Neural crest cell (in vitro differentiated cells): ENCODE results near the gene PRKG1. TPM values are rescaled to one million over a fixed set of nuclear protein-coding genes. Genes with fewer than 3 reads are reported as not detected.

Source experiments
- DNase-seq: peaks from one replicate; pipeline ENCODE4 v3.0.0; 2021; ENCODE audit warnings: low read depth, mixed read lengths, low spot score
- H3K27ac Mint-ChIP-seq: one replicate; pipeline ENCODE4 v1.8.0; 2021; ENCODE audit warnings: mild to moderate bottlenecking, mixed read lengths; ENCODE audit not compliant: unreplicated experiment
- H3K27me3 Mint-ChIP-seq: 2 replicates; pipeline ENCODE4 v1.8.0; 2021; ENCODE audit warnings: low read depth, mild to moderate bottlenecking, mixed read lengths
- H3K36me3 Mint-ChIP-seq: 2 replicates; pipeline ENCODE4 v1.8.0; 2021; ENCODE audit warnings: low read depth, mild to moderate bottlenecking, mixed read lengths
- H3K4me1 Mint-ChIP-seq: 2 replicates; pipeline ENCODE4 v1.8.0; 2021; ENCODE audit warnings: mixed read lengths
- H3K4me3 Mint-ChIP-seq: one replicate; pipeline ENCODE4 v1.8.0; 2021; ENCODE audit warnings: mild to moderate bottlenecking, mixed read lengths
- H3K9me3 Mint-ChIP-seq: 2 replicates; pipeline ENCODE4 v1.8.0; 2021; ENCODE audit warnings: mixed read lengths
- CTCF ChIP-seq: fragments of 200-600 bp; sonication (generic); conservative IDR thresholded peaks from 2 replicates; pipeline ENCODE4 v1.5.0; 2021; ENCODE audit warnings: antibody characterized with exemption, mild to moderate bottlenecking
- total RNA-seq: library from RNA; stranded (reverse); gene quantifications from 2 replicates; pipeline ENCODE4 v1.2.1, GENCODE V29; 2021

Gene PRKG1
- total RNA-seq, 1 donor from 2014 or later: 4.4 TPM

- no peaks in the 10 kb centered on the region for H3K36me3 Mint-ChIP-seq
Measured at GRCh38 chr10:51113007-51113406, 38.7 kb downstream of the PRKG1 start.

GRCh38 chr10:51117053-51117660 lies 42.9 kb downstream of the PRKG1 start:
- Mint-ChIP-seq H3K36me3 (no peaks in the 10 kb centered on the region), H3K27ac (no peak overlapping the region), H3K27me3 (no peaks in the 10 kb centered on the region), H3K9me3 (no peaks in the 10 kb centered on the region), H3K4me1 (no peaks in the 10 kb centered on the region), H3K4me3 (no peak overlapping the region)
- DNase-seq: no peak
- TF ChIP-seq CTCF: no peak

More at GRCh38 chr10:51113007-51113406, 38.7 kb downstream of the PRKG1 start:
- Mint-ChIP-seq H3K4me1 (no peaks in the 10 kb centered on the region), H3K27me3 (no peaks in the 10 kb centered on the region), H3K9me3 (no peaks in the 10 kb centered on the region), H3K4me3 (no peak overlapping the region), H3K27ac (no peak overlapping the region)
- no peak for DNase-seq
- TF ChIP-seq CTCF: no peak

- peaks cover 1% of the 10 kb centered on the region for H3K9me3 Mint-ChIP-seq
- no peaks in the 10 kb centered on the region for H3K27me3 Mint-ChIP-seq
- no peak for TF ChIP-seq CTCF
- no peak for DNase-seq
- no peaks in the 10 kb centered on the region for H3K4me1 Mint-ChIP-seq
- no peak overlapping the region for H3K4me3 Mint-ChIP-seq
- H3K27ac Mint-ChIP-seq: no peak overlapping the region
- no peaks in the 10 kb centered on the region for H3K36me3 Mint-ChIP-seq
Measured at GRCh38 chr10:51117794-51118193, 43.5 kb downstream of the PRKG1 start.

GRCh38 chr10:51119441-51119840 lies 45.2 kb downstream of the PRKG1 start:
- no peaks in the 10 kb centered on the region for H3K27me3 Mint-ChIP-seq
- H3K27ac Mint-ChIP-seq: no peak overlapping the region
- peaks cover 7% of the 10 kb centered on the region for H3K9me3 Mint-ChIP-seq

GRCh38 chr10:51121861-51122260 lies 47.6 kb downstream of the PRKG1 start:
- H3K27ac Mint-ChIP-seq: no peak overlapping the region
- H3K27me3 Mint-ChIP-seq: no peaks in the 10 kb centered on the region
- no peak overlapping the region for H3K4me3 Mint-ChIP-seq
- H3K4me1 Mint-ChIP-seq: no peaks in the 10 kb centered on the region
- H3K36me3 Mint-ChIP-seq: peaks cover 4% of the 10 kb centered on the region
- peaks cover 10% of the 10 kb centered on the region for H3K9me3 Mint-ChIP-seq
- no peak for DNase-seq
- no peak for TF ChIP-seq CTCF

More at GRCh38 chr10:51119441-51119840, 45.2 kb downstream of the PRKG1 start:
- H3K36me3 Mint-ChIP-seq: peaks cover 4% of the 10 kb centered on the region
- no peak for TF ChIP-seq CTCF
- H3K4me1 Mint-ChIP-seq: no peaks in the 10 kb centered on the region
- no peak overlapping the region for H3K4me3 Mint-ChIP-seq
- no peak for DNase-seq
